Calu3 (cell line): ENCODE data around the gene CD3G. TPM values are rescaled to one million over a fixed set of nuclear protein-coding genes. Genes with fewer than 3 reads are reported as not detected.

Source experiments
- BruUV-seq: library from RNA; stranded (reverse); fragments of 400-500 nt; replicated peaks from 2 replicates; lab custom pipeline; 2021; lab: Mats Ljungman, UMichigan
- CTCF ChIA-PET: fragments of 300-600 bp; sonication (Branson Sonifier 250); formaldehyde crosslinking; loops from one replicate; lab custom pipeline; 2022; ENCODE audit warnings: antibody characterized with exemption; lab: Charles Lee
- DNase-seq: peaks from one replicate; pipeline ENCODE4 v3.0.0; 2022
- H3K27ac Mint-ChIP-seq: one replicate; pipeline ENCODE4 v1.8.0; 2022; ENCODE audit warnings: mixed read lengths; ENCODE audit not compliant: unreplicated experiment
- H3K27me3 Mint-ChIP-seq: one replicate; pipeline ENCODE4 v1.8.0; 2022; ENCODE audit warnings: mixed read lengths; ENCODE audit not compliant: unreplicated experiment
- H3K36me3 Mint-ChIP-seq: one replicate; pipeline ENCODE4 v1.8.0; 2022; ENCODE audit warnings: mild to moderate bottlenecking, moderate library complexity, mixed read lengths; ENCODE audit not compliant: insufficient read depth, unreplicated experiment
- H3K4me1 Mint-ChIP-seq: one replicate; pipeline ENCODE4 v1.8.0; 2022; ENCODE audit warnings: mild to moderate bottlenecking, low read depth, mixed read lengths; ENCODE audit not compliant: unreplicated experiment
- H3K4me3 Mint-ChIP-seq: one replicate; pipeline ENCODE4 v1.8.0; 2022; ENCODE audit warnings: mild to moderate bottlenecking, low read depth, moderate library complexity, mixed read lengths; ENCODE audit not compliant: unreplicated experiment
- H3K9me3 Mint-ChIP-seq: one replicate; pipeline ENCODE4 v1.8.0; 2022; ENCODE audit warnings: low read depth, mixed read lengths; ENCODE audit not compliant: unreplicated experiment
- intact Hi-C: fragments of 100-400 bp; cut with micrococcal nuclease; formaldehyde crosslinking; loops from one replicate; pipeline ENCODE4 v1.10.0; 2022; ENCODE audit not compliant: unreplicated experiment
- total RNA-seq: library from RNA; stranded (reverse); gene quantifications from 2 replicates; pipeline ENCODE4 v1.2.3, GENCODE V29; 2022
- TF ChIP-seq, protein P1 (sequence below): fragments of 200-600 bp; IDR thresholded peaks from one replicate; pipeline ENCODE4 v1.8.0; 2022; ENCODE audit warnings: antibody characterized with exemption; ENCODE audit not compliant: unreplicated experiment

The CD3G gene
- total RNA-seq, 1 experiment from 2014 or later: not detected

DNA sequence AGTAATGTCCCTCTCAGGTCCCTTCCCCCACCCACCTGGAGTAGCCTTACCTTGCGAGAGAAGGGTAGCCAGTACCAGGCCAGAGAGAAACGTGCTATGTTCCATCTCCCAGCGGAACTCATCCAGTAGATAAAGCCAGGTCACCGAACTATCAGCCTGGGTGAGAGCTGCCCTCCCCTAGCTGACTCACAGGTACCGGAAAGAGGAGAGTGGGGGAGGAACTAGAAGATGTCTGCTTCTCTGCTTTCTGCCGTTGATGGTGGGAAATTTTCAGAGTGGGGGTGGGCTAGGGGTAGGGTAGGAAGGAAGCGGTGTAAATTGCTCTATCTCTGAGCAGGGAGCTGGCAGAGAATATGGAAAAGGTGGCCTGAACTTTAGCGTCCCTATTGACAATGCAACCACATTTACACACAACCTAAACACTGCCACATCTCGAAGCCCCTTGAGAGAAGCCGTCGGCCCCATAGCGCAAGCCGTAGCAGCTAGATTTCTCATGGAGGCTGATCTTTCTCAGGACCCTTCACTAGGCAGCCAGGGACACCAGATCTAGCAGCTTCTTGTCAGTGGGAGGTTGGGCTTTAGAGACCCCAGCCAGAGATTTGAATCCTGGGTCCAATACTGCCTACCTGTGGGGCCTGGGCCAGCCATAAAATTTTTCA, 1.5 kb upstream of the CD3G start, which contains the start of gene CD3D:
TSS of gene CD3D (minus strand) at position 203 of the 659 bp plus-strand sequence. CDS start at position 105, 98 bp downstream.
- Mint-ChIP-seq H3K9me3 (peaks cover 3% of the 10 kb centered on the region), H3K27me3 (peaks cover 68% of the 10 kb centered on the region), H3K27ac (no peak within 1 kb of the TSS), H3K36me3 (no peaks in the 10 kb centered on the region), H3K4me3 (no peak within 1 kb of the TSS), H3K4me1 (peaks cover 5% of the 10 kb centered on the region)
- intact Hi-C loops: no loop called here
- no peak for DNase-seq
- CTCF ChIA-PET: interaction anchor here (0.6 kb wide), 1 partner anchor 8 kb away, joined by 6 read pairs; no protein-coding TSS in a partner anchor
- TF ChIP-seq, protein P1, sequence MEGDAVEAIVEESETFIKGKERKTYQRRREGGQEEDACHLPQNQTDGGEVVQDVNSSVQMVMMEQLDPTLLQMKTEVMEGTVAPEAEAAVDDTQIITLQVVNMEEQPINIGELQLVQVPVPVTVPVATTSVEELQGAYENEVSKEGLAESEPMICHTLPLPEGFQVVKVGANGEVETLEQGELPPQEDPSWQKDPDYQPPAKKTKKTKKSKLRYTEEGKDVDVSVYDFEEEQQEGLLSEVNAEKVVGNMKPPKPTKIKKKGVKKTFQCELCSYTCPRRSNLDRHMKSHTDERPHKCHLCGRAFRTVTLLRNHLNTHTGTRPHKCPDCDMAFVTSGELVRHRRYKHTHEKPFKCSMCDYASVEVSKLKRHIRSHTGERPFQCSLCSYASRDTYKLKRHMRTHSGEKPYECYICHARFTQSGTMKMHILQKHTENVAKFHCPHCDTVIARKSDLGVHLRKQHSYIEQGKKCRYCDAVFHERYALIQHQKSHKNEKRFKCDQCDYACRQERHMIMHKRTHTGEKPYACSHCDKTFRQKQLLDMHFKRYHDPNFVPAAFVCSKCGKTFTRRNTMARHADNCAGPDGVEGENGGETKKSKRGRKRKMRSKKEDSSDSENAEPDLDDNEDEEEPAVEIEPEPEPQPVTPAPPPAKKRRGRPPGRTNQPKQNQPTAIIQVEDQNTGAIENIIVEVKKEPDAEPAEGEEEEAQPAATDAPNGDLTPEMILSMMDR: no peak
- no TSS peak for BruUV-seq

DNA sequence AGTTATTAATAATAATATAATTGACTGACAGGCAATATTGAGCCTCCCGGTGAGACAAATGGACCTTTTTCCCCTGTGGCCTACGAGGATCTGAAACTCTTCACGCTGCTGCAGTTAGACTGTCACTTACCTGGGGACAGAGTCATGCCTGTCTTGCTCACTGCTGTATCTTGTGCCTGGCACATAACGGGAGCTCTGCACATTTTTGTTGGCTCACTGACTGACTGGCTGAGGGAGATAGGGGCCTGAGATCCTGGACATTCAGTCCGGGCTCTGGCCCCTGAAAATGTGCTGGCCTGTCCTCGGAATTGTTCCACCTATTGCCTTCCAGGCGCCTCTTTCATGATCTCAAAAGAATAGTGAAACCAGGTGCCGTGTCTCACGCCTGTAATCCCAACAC, 896 bp upstream of the CD3G start:
- Mint-ChIP-seq H3K4me1 (peaks cover 5% of the 10 kb centered on the region), H3K4me3 (no peak overlapping the region), H3K27ac (no peak overlapping the region), H3K27me3 (peaks cover 73% of the 10 kb centered on the region), H3K36me3 (no peaks in the 10 kb centered on the region), H3K9me3 (peaks cover 3% of the 10 kb centered on the region)
- DNase-seq: no peak
- intact Hi-C loops: no loop called here
- BruUV-seq: no TSS peak
- CTCF ChIA-PET: no interaction called here
- TF ChIP-seq, protein P1: no peak

DNA sequence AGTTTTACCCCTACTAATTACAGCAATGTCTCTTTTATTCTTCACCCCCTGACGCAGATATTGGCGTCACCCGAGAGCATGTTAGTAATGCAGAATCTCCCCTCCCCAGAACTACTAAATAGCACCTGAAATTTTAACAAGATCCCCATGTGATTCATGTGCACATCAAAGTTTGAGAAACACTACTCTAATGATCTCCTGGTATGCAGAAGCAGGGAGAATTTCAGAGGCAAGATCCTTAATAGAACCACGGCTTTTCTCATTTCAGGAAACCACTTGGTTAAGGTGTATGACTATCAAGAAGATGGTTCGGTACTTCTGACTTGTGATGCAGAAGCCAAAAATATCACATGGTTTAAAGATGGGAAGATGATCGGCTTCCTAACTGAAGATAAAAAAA, 5.3 kb downstream of the CD3G start:
- BruUV-seq: no TSS peak
- Mint-ChIP-seq H3K36me3 (no peaks in the 10 kb centered on the region), H3K4me3 (no peak overlapping the region), H3K9me3 (peaks cover 3% of the 10 kb centered on the region), H3K27ac (no peak overlapping the region), H3K27me3 (peaks cover 75% of the 10 kb centered on the region), H3K4me1 (peaks cover 5% of the 10 kb centered on the region)
- CTCF ChIA-PET: no interaction called here
- intact Hi-C loops: no loop called here
- TF ChIP-seq, protein P1: no peak
- no peak for DNase-seq

DNA sequence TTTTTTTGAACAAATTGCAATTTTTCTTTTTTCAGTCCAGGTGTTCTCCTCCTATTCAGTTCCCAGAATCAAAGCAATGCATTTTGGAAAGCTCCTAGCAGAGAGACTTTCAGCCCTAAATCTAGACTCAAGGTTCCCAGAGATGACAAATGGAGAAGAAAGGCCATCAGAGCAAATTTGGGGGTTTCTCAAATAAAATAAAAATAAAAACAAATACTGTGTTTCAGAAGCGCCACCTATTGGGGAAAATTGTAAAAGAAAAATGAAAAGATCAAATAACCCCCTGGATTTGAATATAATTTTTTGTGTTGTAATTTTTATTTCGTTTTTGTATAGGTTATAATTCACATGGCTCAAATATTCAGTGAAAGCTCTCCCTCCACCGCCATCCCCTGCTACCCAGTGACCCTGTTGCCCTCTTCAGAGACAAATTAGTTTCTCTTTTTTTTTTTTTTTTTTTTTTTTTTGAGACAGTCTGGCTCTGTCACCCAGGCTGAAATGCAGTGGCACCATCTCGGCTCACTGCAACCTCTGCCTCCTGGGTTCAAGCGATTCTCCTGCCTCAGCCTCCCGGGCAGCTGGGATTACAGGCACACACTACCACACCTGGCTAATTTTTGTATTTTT, 9.1 kb downstream of the CD3G start:
- TF ChIP-seq, protein P1: no peak
- Mint-ChIP-seq H3K4me1 (peaks cover 7% of the 10 kb centered on the region), H3K27ac (no peak overlapping the region), H3K27me3 (peaks cover 49% of the 10 kb centered on the region), H3K4me3 (no peak overlapping the region), H3K9me3 (no peaks in the 10 kb centered on the region), H3K36me3 (no peaks in the 10 kb centered on the region)
- no peak for DNase-seq
- CTCF ChIA-PET: interaction anchor here (1.8 kb wide), 1 partner anchor 58 kb away, joined by 8 read pairs; no protein-coding TSS in a partner anchor
- intact Hi-C loops: loop anchor here (1.0 to 5.0 kb wide), 2 partner anchors 57 to 156 kb away; no protein-coding TSS in a partner anchor
- BruUV-seq: no TSS peak
